ENCODE measurements around the gene PRSS36.
"Not testable (repeated sequence)": the region's sequence is repeated elsewhere in the genome, so short reads cannot be mapped to it uniquely, and the experiment has no call there.

The PRSS36 gene

DNA sequence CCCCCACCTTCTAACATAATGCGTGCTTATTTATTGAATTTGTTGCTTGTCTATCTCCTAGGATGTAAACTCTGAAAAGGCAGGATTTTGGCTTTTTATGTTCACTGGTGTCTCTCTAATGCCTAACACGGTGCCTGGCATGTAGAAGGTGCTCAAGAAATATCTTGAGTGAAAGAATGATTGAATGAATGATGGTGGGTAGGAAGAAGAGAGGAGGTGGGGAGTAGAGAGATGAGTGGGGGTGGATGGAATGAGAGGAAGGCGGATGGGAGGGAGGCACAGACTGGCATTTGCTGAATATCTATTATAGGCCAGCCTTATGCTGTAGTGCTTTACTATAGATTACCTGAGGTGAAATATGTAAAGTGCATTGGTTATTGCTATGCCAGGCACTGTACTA lies 2.3 kb downstream of the PRSS36 start:
- Histone ChIP-seq H3K36me3 (ENCODE audit: control insufficient read depth in 2 of 2, insufficient read depth in 1 of 2, low read length in 2 of 2) (no peaks in the 10 kb centered on the region), H3K27ac (ENCODE audit: extremely low read depth, low read depth, low read length) (no peak overlapping the region), H3K4me1 (ENCODE audit: control insufficient read depth, insufficient read depth, low read length) (no peaks in the 10 kb centered on the region; the same call in 1 of the 2 replicates), H3K9me3 (ENCODE audit: control insufficient read depth, insufficient read depth, low read depth, low read length) (no peaks in the 10 kb centered on the region), H3K4me3 (ENCODE audit: low read depth, low read length) (no peak overlapping the region)
- POLR2A ChIA-PET, result no interaction called here
- TF ChIP-seq ZNF664 (tag by site-specific recombination; IDR thresholded peaks at IDR 0.05), result peak; percentile 87
- TF ChIP-seq, protein P1, sequence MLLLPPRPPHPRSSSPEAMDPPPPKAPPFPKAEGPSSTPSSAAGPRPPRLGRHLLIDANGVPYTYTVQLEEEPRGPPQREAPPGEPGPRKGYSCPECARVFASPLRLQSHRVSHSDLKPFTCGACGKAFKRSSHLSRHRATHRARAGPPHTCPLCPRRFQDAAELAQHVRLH (tag by site-specific recombination; IDR thresholded peaks at IDR 0.05), result no peak
- CTCF ChIA-PET, result interaction anchor here (0.7 kb wide), 1 partner anchor 27 kb away, joined by 3 read pairs; no protein-coding TSS in a partner anchor

DNA sequence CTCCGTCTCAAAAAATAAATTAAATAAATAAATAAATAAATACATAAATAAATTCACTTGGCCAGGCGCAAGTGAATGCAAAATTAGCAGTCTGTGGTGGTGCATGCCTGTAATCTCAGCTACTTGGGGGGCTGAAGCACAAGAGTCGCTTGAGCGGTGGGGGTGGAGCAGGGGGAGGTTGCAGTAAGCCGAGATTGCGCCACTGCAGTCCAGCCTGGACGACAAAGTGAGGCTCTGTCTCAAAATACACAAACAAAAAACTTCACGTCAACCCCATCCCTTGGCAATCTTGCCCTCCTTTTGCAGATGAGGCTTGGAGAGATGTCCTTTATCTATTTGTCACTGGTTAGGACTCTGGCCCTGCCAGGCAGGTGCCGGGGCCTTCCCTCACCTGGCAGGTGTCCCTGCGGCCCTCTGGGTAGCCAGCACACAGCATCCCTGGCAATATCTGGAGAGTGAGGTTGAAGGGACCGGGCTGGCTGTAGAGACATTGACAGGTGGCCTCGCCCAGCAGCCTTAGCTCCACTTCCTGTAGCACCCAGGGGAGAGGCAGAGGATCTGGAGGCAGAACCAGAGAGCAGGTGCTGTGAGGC lies 4.4 kb downstream of the PRSS36 start:
- CTCF ChIA-PET, result interaction anchor here (0.6 to 1.3 kb wide), 3 partner anchors 71 to 333 kb away, joined by 3 read pairs; partner anchors contain the start of genes HSD3B7, ZNF646 and ZNF668
- H3K27ac ChIP-seq (ENCODE audit: extremely low read depth, low read depth, low read length), result no peak overlapping the region
- H3K9me3 ChIP-seq (ENCODE audit: control insufficient read depth, insufficient read depth, low read depth, low read length), result no peaks in the 10 kb centered on the region
- H3K4me1 ChIP-seq (ENCODE audit: control insufficient read depth, insufficient read depth, low read length), result no peaks in the 10 kb centered on the region; the same call in 1 of the 2 replicates
- POLR2A ChIA-PET, result interaction anchor here (4.8 kb wide), 1 partner anchor 28 kb away, joined by 104 read pairs; the partner anchor contains the start of gene KAT8
- H3K36me3 ChIP-seq (ENCODE audit: control insufficient read depth in 2 of 2, insufficient read depth in 1 of 2, low read length in 2 of 2), result no peaks in the 10 kb centered on the region
- no peak overlapping the region for H3K4me3 ChIP-seq (ENCODE audit: low read depth, low read length)
- TF ChIP-seq GLIS2 (tag by site-specific recombination; IDR thresholded peaks at IDR 0.05), result no peak
- no peak for TF ChIP-seq ZNF830 (tag by site-specific recombination; IDR thresholded peaks at IDR 0.05; ENCODE audit: low read depth)
- no peak for TF ChIP-seq OSR2 (tag by site-specific recombination; IDR thresholded peaks at IDR 0.05)
- no peak for TF ChIP-seq ZNF670 (tag by site-specific recombination; IDR thresholded peaks at IDR 0.05; ENCODE audit: low read depth)
- TF ChIP-seq WT1 (tag by site-specific recombination; IDR thresholded peaks at IDR 0.05), result no peak
- no peak for TF ChIP-seq ZNF354C (tag by site-specific recombination; IDR thresholded peaks at IDR 0.05; ENCODE audit: borderline replicate concordance, low read depth)
- no peak for TF ChIP-seq ZBTB20 (tag by site-specific recombination; IDR thresholded peaks at IDR 0.05)
- no peak for TF ChIP-seq ZBTB1 (tag by site-specific recombination; IDR thresholded peaks at IDR 0.05)
- TF ChIP-seq SP7 (tag by site-specific recombination; IDR thresholded peaks at IDR 0.05), result no peak
- no peak for TF ChIP-seq ZNF558 (tag by site-specific recombination; IDR thresholded peaks at IDR 0.05)

DNA sequence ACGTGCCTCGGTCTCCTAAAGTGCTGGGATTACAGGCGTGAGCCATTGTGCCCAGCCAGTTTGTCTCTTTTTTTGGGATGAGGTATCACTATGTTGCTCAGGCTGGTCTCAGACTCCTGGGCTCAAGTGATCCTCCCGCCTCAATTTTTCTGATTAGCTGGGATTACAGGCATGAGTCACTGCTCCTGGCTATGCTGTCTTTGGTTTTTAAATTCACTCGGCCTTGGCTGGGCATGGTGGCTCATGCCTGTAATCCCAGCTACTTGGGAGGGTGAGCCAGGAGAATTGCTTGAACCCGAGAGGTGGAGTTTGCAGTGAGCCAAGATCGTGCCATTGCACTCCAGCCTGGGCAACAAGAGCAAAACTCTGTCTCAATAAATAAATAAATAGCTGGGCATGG lies 5.4 kb downstream of the PRSS36 start:
- not testable (repeated sequence) for H3K4me3 ChIP-seq (ENCODE audit: low read depth, low read length); H3K4me1 ChIP-seq (ENCODE audit: control insufficient read depth, insufficient read depth, low read length); H3K36me3 ChIP-seq (ENCODE audit: control insufficient read depth in 2 of 2, insufficient read depth in 1 of 2, low read length in 2 of 2); H3K27ac ChIP-seq (ENCODE audit: extremely low read depth, low read depth, low read length); H3K9me3 ChIP-seq (ENCODE audit: control insufficient read depth, insufficient read depth, low read depth, low read length)
- CTCF ChIA-PET, result interaction anchor here (0.6 to 1.5 kb wide), 4 partner anchors 26 to 159 kb away, joined by 3 to 9 read pairs (median 3); partner anchors contain the start of genes HSD3B7, ZNF646 and ZNF668
- POLR2A ChIA-PET, result interaction anchor here (4.8 kb wide), 1 partner anchor 27 kb away, joined by 104 read pairs; the partner anchor contains the start of gene KAT8

DNA sequence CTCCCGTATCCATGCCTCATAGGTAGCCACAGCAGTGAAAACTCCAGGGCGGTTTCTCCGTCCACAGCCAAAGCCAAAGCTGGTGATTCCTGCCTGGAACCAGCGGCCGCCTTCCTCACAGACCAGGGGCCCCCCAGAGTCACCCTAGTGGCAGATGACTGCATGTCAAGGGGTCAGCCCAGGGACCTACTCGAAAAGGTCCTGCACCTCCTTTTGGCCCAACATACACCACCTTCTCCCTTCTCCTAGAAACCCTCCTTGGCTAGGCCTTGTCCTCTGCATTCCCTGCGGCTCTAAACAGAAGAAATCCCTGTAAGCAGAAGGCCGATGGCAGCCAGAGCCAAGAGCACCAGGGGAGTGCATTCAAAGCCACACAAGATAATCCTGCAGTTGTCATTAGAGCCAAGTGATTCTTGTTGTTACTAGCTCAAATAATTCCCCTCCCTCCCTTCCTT lies 6.1 kb downstream of the PRSS36 start:
- no peak overlapping the region for H3K4me3 ChIP-seq (ENCODE audit: low read depth, low read length)
- no peaks in the 10 kb centered on the region for H3K9me3 ChIP-seq (ENCODE audit: control insufficient read depth, insufficient read depth, low read depth, low read length)
- no peak overlapping the region for H3K27ac ChIP-seq (ENCODE audit: extremely low read depth, low read depth, low read length)
- TF ChIP-seq ZNF16 (tag by site-specific recombination; IDR thresholded peaks at IDR 0.05; ENCODE audit: low read depth) (no peak), GLI2 (tag by site-specific recombination; IDR thresholded peaks at IDR 0.05; ENCODE audit: borderline replicate concordance, low read depth) (no peak), REPIN1 (tag by site-specific recombination; IDR thresholded peaks at IDR 0.05; ENCODE audit: low read depth) (no peak)
- TF ChIP-seq, protein P2, sequence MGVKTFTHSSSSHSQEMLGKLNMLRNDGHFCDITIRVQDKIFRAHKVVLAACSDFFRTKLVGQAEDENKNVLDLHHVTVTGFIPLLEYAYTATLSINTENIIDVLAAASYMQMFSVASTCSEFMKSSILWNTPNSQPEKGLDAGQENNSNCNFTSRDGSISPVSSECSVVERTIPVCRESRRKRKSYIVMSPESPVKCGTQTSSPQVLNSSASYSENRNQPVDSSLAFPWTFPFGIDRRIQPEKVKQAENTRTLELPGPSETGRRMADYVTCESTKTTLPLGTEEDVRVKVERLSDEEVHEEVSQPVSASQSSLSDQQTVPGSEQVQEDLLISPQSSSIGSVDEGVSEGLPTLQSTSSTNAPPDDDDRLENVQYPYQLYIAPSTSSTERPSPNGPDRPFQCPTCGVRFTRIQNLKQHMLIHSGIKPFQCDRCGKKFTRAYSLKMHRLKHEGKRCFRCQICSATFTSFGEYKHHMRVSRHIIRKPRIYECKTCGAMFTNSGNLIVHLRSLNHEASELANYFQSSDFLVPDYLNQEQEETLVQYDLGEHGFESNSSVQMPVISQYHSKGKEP (tag by site-specific recombination; IDR thresholded peaks at IDR 0.05), result no peak
- CTCF ChIA-PET, result interaction anchor here (0.9 to 3.0 kb wide), 9 partner anchors 9 to 191 kb away, joined by 3 to 20 read pairs (median 5); partner anchors contain the start of gene HSD3B7
- POLR2A ChIA-PET, result interaction anchor here (0.6 to 4.8 kb wide), 4 partner anchors 14 to 66 kb away, joined by 3 to 107 read pairs (median 54); partner anchors contain the start of genes FUS and KAT8
- H3K36me3 ChIP-seq (ENCODE audit: control insufficient read depth in 2 of 2, insufficient read depth in 1 of 2, low read length in 2 of 2), result no peaks in the 10 kb centered on the region
- H3K4me1 ChIP-seq (ENCODE audit: control insufficient read depth, insufficient read depth, low read length), result no peaks in the 10 kb centered on the region; the same call in 1 of the 2 replicates
